MM.1S (cell line): ENCODE data around the gene ZNF346.
A peak's percentile ranks its signal among the peaks of the same experiment; 100 is the strongest.

Experiments
- DNase-seq: peaks from one replicate; pipeline ENCODE4 v3.0.0-alpha.2; 2015
- H2AFZ ChIP-seq: fragments of 300-600 bp; sonication (generic); 2 replicates; pipeline ENCODE4 v1.6.0; 2016; ENCODE audit warnings: antibody characterized with exemption, low read length
- H3F3A ChIP-seq: fragments of 300-600 bp; sonication (generic); 2 replicates; pipeline ENCODE4 v1.6.1; 2016; ENCODE audit warnings: mild to moderate bottlenecking, antibody characterized with exemption, low read length, moderate library complexity, mixed read lengths; ENCODE audit not compliant: insufficient read depth
- H3K27ac ChIP-seq: fragments of 300-600 bp; sonication (generic); 2 replicates; pipeline ENCODE4 v1.5.1; 2016; ENCODE audit warnings: mild to moderate bottlenecking, low read length
- H3K27me3 ChIP-seq: fragments of 300-600 bp; sonication (generic); replicated peaks from 2 replicates; pipeline ENCODE4 v1.6.0; 2016; ENCODE audit warnings: low read length; ENCODE audit not compliant: insufficient read depth
- H3K36me3 ChIP-seq: fragments of 300-600 bp; sonication (generic); replicated peaks from 2 replicates; pipeline ENCODE4 v1.6.1; 2016; ENCODE audit warnings: mild to moderate bottlenecking, low read length, mixed read lengths; ENCODE audit not compliant: insufficient read depth
- H3K4me1 ChIP-seq: fragments of 300-600 bp; sonication (generic); 2 replicates; pipeline ENCODE4 v1.6.1; 2016; ENCODE audit warnings: low read length, mixed read lengths
- H3K4me2 ChIP-seq: fragments of 300-600 bp; sonication (generic); 2 replicates; pipeline ENCODE4 v1.6.0; 2016; ENCODE audit warnings: low read depth, low read length
- H3K4me3 ChIP-seq: fragments of 300-600 bp; sonication (generic); 2 replicates; pipeline ENCODE4 v1.5.1; 2016; ENCODE audit warnings: low read length, mixed read lengths
- H3K79me2 ChIP-seq: fragments of 300-600 bp; sonication (generic); 2 replicates; pipeline ENCODE4 v1.6.1; 2016; ENCODE audit warnings: mixed run types, low read length, mixed read lengths
- H3K9ac ChIP-seq: fragments of 300-600 bp; sonication (generic); 2 replicates; pipeline ENCODE4 v1.6.1; 2016; ENCODE audit warnings: low read length, mixed read lengths
- H3K9me2 ChIP-seq: fragments of 300-600 bp; sonication (generic); replicated peaks from 2 replicates; pipeline ENCODE4 v1.6.1; 2016; ENCODE audit warnings: mild to moderate bottlenecking, low read length, mixed read lengths; ENCODE audit not compliant: insufficient read depth
- H3K9me3 ChIP-seq: fragments of 300-600 bp; sonication (generic); replicated peaks from 2 replicates; pipeline ENCODE4 v1.6.1; 2016; ENCODE audit warnings: mild to moderate bottlenecking, low read length, mixed read lengths; ENCODE audit not compliant: insufficient read depth
- H4K20me1 ChIP-seq: fragments of 300-600 bp; sonication (generic); 2 replicates; pipeline ENCODE4 v1.6.1; 2016; ENCODE audit warnings: mild to moderate bottlenecking, low read length, moderate library complexity, mixed read lengths; ENCODE audit not compliant: insufficient read depth
- CTCF ChIP-seq: fragments of 300-600 bp; sonication (generic); IDR thresholded peaks from 2 replicates; pipeline ENCODE4 v1.5.1; 2016; ENCODE audit warnings: antibody characterized with exemption, low read length, mixed read lengths
- EZH2 ChIP-seq: fragments of 300-600 bp; sonication (generic); optimal IDR thresholded peaks from 2 replicates; pipeline ENCODE3; 2017; ENCODE audit warnings: low read depth, mild to moderate bottlenecking, antibody characterized with exemption, low read length, mixed read lengths
- EZH2phosphoT487 ChIP-seq: fragments of 300-600 bp; sonication (generic); IDR thresholded peaks from 2 replicates; pipeline ENCODE4 v1.6.1; 2018; ENCODE audit warnings: antibody characterized with exemption, low read length

ZNF346 gene

GRCh38 chr5:177070536-177071191 is 48.2 kb downstream of the ZNF346 start:
- no peaks in the 10 kb centered on the region for H3K4me1 ChIP-seq
- H3K79me2 ChIP-seq: no peaks in the 10 kb centered on the region
- H3K4me2 ChIP-seq: no peak overlapping the region
- H3K9me2 ChIP-seq: no peaks in the 10 kb centered on the region
- H2AFZ ChIP-seq: no peak overlapping the region
- TF ChIP-seq CTCF: no peak
- TF ChIP-seq EZH2phosphoT487: no peak
- no peak for TF ChIP-seq EZH2
- no peak overlapping the region for H3K9ac ChIP-seq
- H3K36me3 ChIP-seq: no peaks in the 10 kb centered on the region
- no peak overlapping the region for H3K4me3 ChIP-seq
- H4K20me1 ChIP-seq: no peaks in the 10 kb centered on the region
- H3K9me3 ChIP-seq: no peaks in the 10 kb centered on the region
- no peaks in the 10 kb centered on the region for H3F3A ChIP-seq
- no peak overlapping the region for H3K27ac ChIP-seq
- no peaks in the 10 kb centered on the region for H3K27me3 ChIP-seq
- no peak for DNase-seq

- H3K9me3 ChIP-seq: no peaks in the 10 kb centered on the region
- no peak overlapping the region for H2AFZ ChIP-seq
- no peaks in the 10 kb centered on the region for H3K9me2 ChIP-seq
- no peaks in the 10 kb centered on the region for H3K79me2 ChIP-seq
- H3F3A ChIP-seq: no peaks in the 10 kb centered on the region
- no peak overlapping the region for H3K27ac ChIP-seq
- no peak overlapping the region for H3K4me3 ChIP-seq
- H3K9ac ChIP-seq: no peak overlapping the region
- H3K4me1 ChIP-seq: no peaks in the 10 kb centered on the region
- peak; percentile 86 for TF ChIP-seq CTCF
- TF ChIP-seq EZH2: no peak
- no peak for TF ChIP-seq EZH2phosphoT487
- H3K4me2 ChIP-seq: no peak overlapping the region
- no peaks in the 10 kb centered on the region for H3K27me3 ChIP-seq
- no peaks in the 10 kb centered on the region for H4K20me1 ChIP-seq
- DNase-seq: peak; percentile 82
- no peaks in the 10 kb centered on the region for H3K36me3 ChIP-seq
These were observed 49.3 kb downstream of the ZNF346 start for GRCh38 chr5:177071666-177072385.

GRCh38 chr5:177077335-177077734 is 54.8 kb downstream of the ZNF346 start:
- no peaks in the 10 kb centered on the region for H3F3A ChIP-seq
- no peaks in the 10 kb centered on the region for H3K36me3 ChIP-seq
- H4K20me1 ChIP-seq: no peaks in the 10 kb centered on the region
- no peaks in the 10 kb centered on the region for H3K9me2 ChIP-seq
- H3K9ac ChIP-seq: no peak overlapping the region
- no peak for DNase-seq
- no peaks in the 10 kb centered on the region for H3K4me1 ChIP-seq
- no peaks in the 10 kb centered on the region for H3K9me3 ChIP-seq
- H2AFZ ChIP-seq: no peak overlapping the region
- no peak overlapping the region for H3K4me2 ChIP-seq
- no peak overlapping the region for H3K27ac ChIP-seq
- no peak for TF ChIP-seq CTCF
- no peak for TF ChIP-seq EZH2phosphoT487
- TF ChIP-seq EZH2: no peak
- no peak overlapping the region for H3K4me3 ChIP-seq
- no peaks in the 10 kb centered on the region for H3K79me2 ChIP-seq
- H3K27me3 ChIP-seq: no peaks in the 10 kb centered on the region
